ENCODE results near the gene NINJ1.

NINJ1 gene

GRCh38 chr9:93086447-93087224 lies 47.4 kb downstream of the NINJ1 start:
- no peak for DNase-seq

DNA sequence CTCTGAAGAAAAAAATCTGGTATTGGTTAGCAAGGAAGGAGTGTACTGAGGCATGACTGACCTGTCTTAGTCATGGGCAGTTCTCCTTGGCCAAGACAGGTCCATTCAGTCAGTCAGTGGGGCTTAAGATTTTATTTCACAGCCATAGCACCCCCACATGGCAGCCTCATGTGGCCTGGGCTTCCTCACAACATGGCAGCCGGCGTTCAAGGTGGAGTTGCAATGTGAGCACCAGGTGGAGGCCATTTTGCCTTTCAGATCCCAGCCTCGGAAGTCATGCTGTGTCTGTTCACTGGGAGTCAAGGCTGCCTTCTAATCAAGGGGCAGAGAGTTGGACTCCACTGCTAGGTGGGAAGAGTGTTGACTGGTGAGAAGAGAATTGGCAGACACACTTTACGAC lies 48.4 kb downstream of the NINJ1 start:
- no peak for DNase-seq

- DNase-seq: no peak
These were observed 49.6 kb downstream of the NINJ1 start for GRCh38 chr9:93084471-93084881.

DNA sequence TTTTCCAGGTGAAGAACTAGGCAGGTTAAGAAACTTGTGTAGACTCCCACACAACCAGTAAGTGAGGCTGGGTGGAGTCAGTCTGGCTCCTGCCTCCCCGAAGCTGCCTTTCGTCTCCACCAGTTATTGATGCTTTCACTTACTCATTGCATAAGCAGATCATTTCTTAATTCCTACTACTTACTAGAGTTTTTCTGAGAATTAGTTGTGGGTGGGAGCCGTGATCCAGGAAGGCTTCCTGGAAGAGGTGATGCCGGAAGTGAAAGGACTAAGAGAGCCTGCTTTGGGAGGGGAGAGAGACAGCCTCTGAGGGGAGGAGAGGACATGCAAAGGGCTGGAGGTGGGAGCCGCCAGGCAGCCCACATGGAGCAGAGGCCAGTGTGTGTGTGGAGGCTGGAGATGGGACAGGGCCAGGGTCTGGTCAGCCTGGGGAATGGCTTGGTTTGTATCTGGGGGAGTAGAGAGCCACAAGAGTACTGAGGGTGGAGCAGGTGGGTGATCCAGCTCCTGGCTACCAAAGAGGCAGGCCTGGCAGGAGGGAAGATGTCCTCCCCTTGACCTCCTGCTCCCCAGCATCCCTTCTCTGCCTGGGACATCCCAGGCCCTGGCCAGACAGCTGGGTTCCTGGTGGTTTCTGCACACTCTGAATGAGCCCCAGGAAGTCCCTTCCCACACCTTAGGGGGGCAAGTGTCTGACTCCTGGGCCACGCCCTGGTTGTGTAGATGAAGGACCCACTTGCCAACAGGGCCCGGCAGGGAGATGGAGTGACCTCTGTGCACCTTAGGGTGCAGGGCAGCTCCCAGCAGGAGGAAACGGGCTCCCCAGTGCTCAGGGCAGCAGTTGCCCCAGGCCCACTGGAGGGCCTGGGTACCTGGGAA lies 50.2 kb downstream of the NINJ1 start:
- DNase-seq: no peak

DNA sequence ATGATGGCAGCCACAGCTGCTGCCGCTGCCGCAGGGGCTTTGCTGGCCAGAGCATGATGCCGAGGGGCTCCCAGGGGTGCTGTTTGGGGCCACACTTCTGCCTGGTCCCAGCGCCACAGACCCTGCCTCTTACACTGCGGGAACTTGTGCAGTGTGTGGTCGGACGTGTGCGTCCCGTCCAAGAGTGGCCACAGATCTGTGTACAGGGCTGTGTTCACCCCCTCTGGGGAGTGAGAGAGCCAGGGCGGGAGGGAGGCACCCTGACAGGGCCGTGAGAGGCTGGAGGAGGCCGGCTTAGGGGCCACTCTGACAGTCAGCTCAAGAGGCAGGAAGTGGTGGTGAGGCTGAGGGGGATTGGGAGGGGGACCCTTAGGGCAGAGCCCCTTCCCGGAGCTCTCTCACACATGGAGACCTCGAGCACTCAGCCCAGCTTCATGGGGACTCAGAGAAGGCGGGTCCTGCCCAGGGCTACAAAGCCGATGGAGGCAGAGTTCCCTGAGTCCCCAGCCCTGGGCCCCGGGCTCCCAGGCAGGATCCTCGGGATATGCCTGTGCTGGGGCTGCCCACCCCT lies 51.1 kb downstream of the NINJ1 start:
- no peak for DNase-seq

DNA sequence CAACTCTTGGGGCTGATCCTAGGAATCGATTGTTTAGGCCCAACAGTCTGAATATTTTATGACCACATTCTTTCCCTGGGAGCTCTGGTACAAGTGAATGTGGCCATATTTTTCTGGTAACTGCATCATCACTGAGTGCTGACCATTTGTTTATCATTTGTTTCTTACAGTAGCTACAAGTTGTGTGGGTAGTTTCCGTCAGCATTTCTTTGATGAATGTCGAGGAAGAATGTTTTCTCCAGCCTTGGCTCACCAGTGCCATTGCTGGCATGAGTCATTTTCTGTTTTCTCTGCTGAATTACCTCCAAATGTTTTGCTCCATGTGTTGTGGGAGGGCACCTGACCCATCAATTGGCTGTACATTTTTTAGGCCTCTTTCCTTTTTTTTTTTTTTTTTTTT lies 52.1 kb downstream of the NINJ1 start:
- no peak for DNase-seq

DNA sequence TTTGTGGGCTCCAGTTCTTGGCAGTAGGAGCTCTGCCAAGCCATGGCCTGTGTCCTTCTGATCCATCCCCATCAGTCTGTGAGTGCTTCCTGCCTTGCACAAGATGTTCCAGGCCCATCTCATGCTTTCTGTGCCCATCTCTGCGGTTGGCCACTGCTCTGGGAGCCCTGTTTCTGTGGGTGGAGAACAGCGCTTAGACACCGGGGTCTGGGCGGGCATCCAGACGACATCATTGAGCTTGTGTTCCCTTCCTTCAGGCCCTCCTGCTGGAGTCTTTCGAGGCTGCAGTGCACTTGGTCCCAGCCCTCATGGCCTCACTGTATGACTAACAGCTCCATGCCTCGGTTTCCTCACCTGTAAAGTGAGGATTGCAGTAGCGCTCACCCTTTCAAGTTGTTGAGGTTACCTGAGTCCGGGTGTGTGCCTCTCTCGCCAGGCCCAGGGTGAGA lies 52.9 kb downstream of the NINJ1 start:
- no peak for DNase-seq

GRCh38 chr9:93080406-93080805 lies 53.6 kb downstream of the NINJ1 start:
- DNase-seq: no peak

- no peak for DNase-seq
These were observed 54.7 kb downstream of the NINJ1 start for GRCh38 chr9:93079371-93079770.

DNA sequence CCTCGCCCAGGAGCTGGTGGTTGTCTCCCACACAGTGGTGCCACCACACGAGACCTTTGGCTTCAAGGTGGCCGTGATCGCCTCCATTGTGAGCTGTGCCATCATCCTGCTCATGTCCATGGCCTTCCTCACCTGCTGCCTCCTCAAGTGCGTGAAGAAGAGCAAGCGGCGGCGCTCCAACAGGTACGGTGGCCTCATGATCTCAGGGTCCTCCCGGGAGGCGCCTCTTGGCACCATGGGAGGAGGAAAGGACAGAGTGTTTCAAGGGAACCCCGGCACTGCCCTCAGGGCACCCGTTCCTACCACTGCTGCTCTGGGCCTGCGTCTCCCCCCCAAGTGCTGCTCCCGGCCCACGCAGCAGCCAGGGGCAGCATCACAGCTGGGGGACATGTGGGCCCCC lies 56.2 kb downstream of the NINJ1 start:
- DNase-seq: no peak

DNA sequence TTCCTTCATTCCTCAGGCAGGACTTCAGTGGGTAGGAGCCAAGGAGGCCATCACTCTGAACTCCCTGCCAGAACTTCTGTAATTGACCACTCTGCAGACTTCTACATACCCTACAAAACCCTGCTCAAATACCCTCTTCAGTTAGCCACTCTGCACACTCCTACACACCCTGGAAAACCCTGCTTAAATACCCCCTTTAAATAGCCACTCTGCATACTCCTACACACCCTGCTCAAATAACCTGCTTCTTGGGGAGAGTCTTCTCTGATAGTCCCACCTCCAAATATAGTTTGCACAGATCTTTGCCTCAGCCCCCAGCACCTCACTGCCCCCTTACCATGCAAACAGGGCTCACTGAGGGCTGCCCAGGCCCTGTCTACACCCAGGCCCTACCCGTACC lies 56.7 kb downstream of the NINJ1 start:
- DNase-seq: no peak

DNA sequence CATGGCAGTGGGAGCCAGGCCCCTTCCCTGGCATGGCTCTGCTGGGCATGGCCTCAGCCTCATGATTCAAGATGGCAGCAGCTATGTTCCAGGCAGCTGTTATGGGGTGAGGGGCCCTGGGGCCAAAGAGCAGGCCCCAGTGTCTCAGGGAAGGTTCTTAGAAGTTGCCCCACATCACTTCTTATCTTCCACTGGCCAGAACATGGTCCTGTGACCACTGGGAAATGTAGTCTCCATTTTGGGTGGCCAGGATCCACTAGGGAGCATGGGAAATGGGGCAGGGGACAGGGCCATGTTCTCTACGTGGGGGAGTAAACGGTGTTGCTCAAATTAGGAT lies 57.3 kb downstream of the NINJ1 start:
- no peak for DNase-seq

GRCh38 chr9:93076101-93076791 lies 57.8 kb downstream of the NINJ1 start:
- DNase-seq: no peak

DNA sequence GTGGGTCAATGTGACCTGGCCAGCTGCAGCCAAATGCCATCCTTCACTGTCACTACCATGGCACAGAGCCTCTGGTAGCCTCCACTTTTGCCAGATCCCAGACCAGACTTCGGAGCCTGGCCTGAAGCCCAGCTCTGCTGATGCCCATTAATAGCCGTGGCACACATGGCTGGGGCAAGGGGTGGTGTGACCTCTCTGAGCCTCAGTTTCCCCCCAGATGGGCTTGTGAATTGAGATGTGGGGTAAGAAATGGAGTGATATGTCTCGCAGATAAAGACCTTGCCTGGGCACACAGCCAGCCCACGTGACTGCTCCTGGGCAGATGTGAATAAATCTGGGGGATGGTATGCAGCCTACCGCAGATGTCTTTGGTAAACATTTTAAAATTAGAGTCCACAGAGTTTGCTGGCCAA lies 61.7 kb downstream of the NINJ1 start:
- peak; percentile 89 for DNase-seq
